Esophagus muscularis mucosa (tissue), 4 donors: ENCODE measurements around the gene TDRD7. TPM values are rescaled to one million over a fixed set of nuclear protein-coding genes. Genes with fewer than 3 reads are reported as not detected.

Source experiments
- DNase-seq: peaks from one replicate; pipeline ENCODE4 v3.0.0-alpha.2; 2017; ENCODE audit errors: extremely low spot score
- H3K27ac ChIP-seq, 4 donors: fragments of 200-600 bp; sonication (generic); replicated peaks in 1 of 4; 1 replicate in 3 of 4; 2 replicates in 1 of 4; pipeline ENCODE4 v1.5.1; 2016 to 2019; ENCODE audit warnings: mild to moderate bottlenecking in 1 of 4
- H3K27me3 ChIP-seq, 4 donors: fragments of 200-600 bp; sonication (generic); one replicate each; pipeline versions ENCODE4 v1.5.1 to v1.6.0; 2016 to 2019
- H3K36me3 ChIP-seq, 4 donors: fragments of 200-600 bp; sonication (generic); one replicate each; pipeline ENCODE4 v1.5.1; 2016 to 2019
- H3K4me1 ChIP-seq, 4 donors: fragments of 200-600 bp; sonication (generic); one replicate each; pipeline ENCODE4 v1.5.1; 2016 to 2019
- H3K4me3 ChIP-seq, 4 donors: fragments of 200-600 bp; sonication (generic); 1 replicate in 2 of 4; 2 replicates in 2 of 4; pipeline ENCODE4 v1.5.1; 2016 to 2019; ENCODE audit warnings: mild to moderate bottlenecking in 4 of 4, moderate library complexity in 1 of 4
- H3K9me3 ChIP-seq, 4 donors: fragments of 200-600 bp; sonication (generic); 1 replicate in 3 of 4; 2 replicates in 1 of 4; pipeline ENCODE4 v1.5.1; 2016 to 2019
- CTCF ChIP-seq, 3 experiments: fragments of 200-600 bp in 2 of 3; fragments of 450-650 bp in 1 of 3; sonication (generic) in 2 of 3; IDR thresholded peaks; one replicate each; pipeline ENCODE4 v1.5.1; 2017 to 2019; ENCODE audit warnings: antibody characterized with exemption in 3 of 3, mild to moderate bottlenecking in 2 of 3, moderate library complexity in 1 of 3
- EP300 ChIP-seq: sonication (generic); formaldehyde crosslinking; IDR thresholded peaks from one replicate; pipeline ENCODE4 v1.6.1; 2017; ENCODE audit warnings: antibody characterized with exemption
- POLR2A ChIP-seq: fragments of 450-650 bp; IDR thresholded peaks from one replicate; pipeline ENCODE4 v1.6.1; 2017; ENCODE audit warnings: antibody characterized with exemption, moderate library complexity, mild to moderate bottlenecking, low read depth
- POLR2AphosphoS5 ChIP-seq, 2 donors: sonication (generic); formaldehyde crosslinking; IDR thresholded peaks; one replicate each; pipeline ENCODE4 v1.6.1; 2017; ENCODE audit warnings: antibody characterized with exemption in 2 of 2
- WGBS: methylation state at CpG from one replicate; pipeline ENCODE4 v1.1.5; 2018; 5-methylcytosine and 5-hydroxymethylcytosine counted together
- intact Hi-C: fragments of 100-400 bp; cut with DNase I; formaldehyde crosslinking; loops from one replicate; pipeline ENCODE4 v1.15.1; 2023
- total RNA-seq, 4 donors: library from RNA; depleted of rRNA; stranded (reverse); fragments of >200 nt; gene quantifications; one replicate each; pipeline versions ENCODE4 v1.1.0 to v1.2.1, GENCODE V29; 2016

Gene TDRD7
- total RNA-seq, 4 donors from 2014 or later: 15.4 to 22.9 (median 16.4) TPM

- H3K36me3 ChIP-seq: peaks cover 23 to 65% (median 27%) of the 10 kb centered on the region in 4 donors
- H3K27ac ChIP-seq: no peak overlapping the region
- H3K4me3 ChIP-seq: no peak overlapping the region
- DNase-seq: no peak
- no peaks in the 10 kb centered on the region for H3K4me1 ChIP-seq
- intact Hi-C loops: no loop called here
- no peaks in the 10 kb centered on the region for H3K27me3 ChIP-seq
- H3K9me3 ChIP-seq: no peaks in the 10 kb centered on the region
- TF ChIP-seq CTCF (IDR thresholded peaks at IDR 0.05) (no peak), POLR2A (no peak), POLR2AphosphoS5 (IDR thresholded peaks at IDR 0.05) (no peak), EP300 (no peak)
- WGBS: 92% methylated on average over 1 of the region's 1 CpG
Observed at GRCh38 chr9:97437051-97437600, 25.2 kb downstream of the TDRD7 start.

DNA sequence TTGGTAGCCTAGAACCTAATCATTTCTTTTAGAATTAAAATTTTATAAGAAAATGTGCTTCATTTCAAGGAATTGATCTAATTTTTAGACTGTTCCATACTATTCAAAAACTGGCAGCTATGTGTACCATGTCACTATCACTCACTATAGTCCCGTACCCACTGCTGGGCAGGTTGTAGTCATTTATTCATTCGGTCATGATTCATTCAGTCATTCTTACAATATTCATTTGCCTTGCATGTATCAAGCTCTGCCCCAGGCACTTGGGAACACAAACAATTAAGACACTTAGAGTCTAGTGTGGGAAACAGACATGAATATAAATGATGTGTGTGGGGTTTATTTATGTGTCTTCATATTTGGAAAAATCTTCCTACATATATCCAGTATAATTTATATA, 26.4 kb downstream of the TDRD7 start:
- H3K4me1 ChIP-seq: no peaks in the 10 kb centered on the region
- intact Hi-C loops: no loop called here
- 95% methylated on average over 2 of the region's 2 CpGs for WGBS
- no peak for DNase-seq
- no peak overlapping the region for H3K4me3 ChIP-seq
- no peak overlapping the region for H3K27ac ChIP-seq
- H3K9me3 ChIP-seq: no peaks in the 10 kb centered on the region
- H3K36me3 ChIP-seq: peaks cover 16 to 61% (median 24%) of the 10 kb centered on the region in 4 donors
- TF ChIP-seq EP300: no peak
- no peak for TF ChIP-seq CTCF (IDR thresholded peaks at IDR 0.05)
- TF ChIP-seq POLR2AphosphoS5 (IDR thresholded peaks at IDR 0.05): no peak
- no peak for TF ChIP-seq POLR2A
- H3K27me3 ChIP-seq: no peaks in the 10 kb centered on the region

DNA sequence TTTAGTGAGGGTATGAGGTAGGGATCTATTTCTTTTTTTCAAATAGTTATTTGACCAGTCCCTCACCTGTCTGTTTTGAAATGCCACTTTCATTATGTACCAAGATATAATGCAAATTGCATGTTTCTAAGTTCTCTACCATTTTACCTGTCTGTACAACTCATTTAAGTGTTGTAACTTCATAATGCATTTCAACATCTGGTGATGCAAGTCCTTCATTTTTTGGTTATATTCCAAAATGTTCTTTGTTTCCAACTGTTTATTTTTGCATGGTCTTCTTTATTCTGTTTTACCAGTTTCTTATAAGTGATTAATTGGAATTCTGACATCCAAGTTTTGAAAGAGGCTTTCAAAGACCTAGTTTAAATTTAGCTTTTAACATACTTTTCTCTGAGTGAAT, 26.8 kb downstream of the TDRD7 start:
- DNase-seq: no peak
- H3K4me3 ChIP-seq: no peak overlapping the region
- no peaks in the 10 kb centered on the region for H3K4me1 ChIP-seq
- intact Hi-C loops: no loop called here
- TF ChIP-seq EP300 (no peak), POLR2AphosphoS5 (IDR thresholded peaks at IDR 0.05) (no peak), CTCF (IDR thresholded peaks at IDR 0.05) (no peak), POLR2A (no peak)
- peaks cover 12 to 57% (median 22%) of the 10 kb centered on the region in 4 donors for H3K36me3 ChIP-seq
- no peaks in the 10 kb centered on the region for H3K27me3 ChIP-seq
- H3K27ac ChIP-seq: no peak overlapping the region
- H3K9me3 ChIP-seq: no peaks in the 10 kb centered on the region

GRCh38 chr9:97440160-97440559, 28.3 kb downstream of the TDRD7 start:
- TF ChIP-seq CTCF (IDR thresholded peaks at IDR 0.05) (no peak), POLR2A (no peak), POLR2AphosphoS5 (IDR thresholded peaks at IDR 0.05) (no peak), EP300 (no peak)
- intact Hi-C loops: no loop called here
- Histone ChIP-seq H3K9me3 (no peaks in the 10 kb centered on the region), H3K27ac (no peak overlapping the region), H3K4me1 (no peaks in the 10 kb centered on the region), H3K27me3 (no peaks in the 10 kb centered on the region), H3K36me3 (peaks cover 8 to 42% (median 12%) of the 10 kb centered on the region in 4 donors), H3K4me3 (no peak overlapping the region)
- DNase-seq: no peak
- WGBS: 89% methylated on average over 1 of the region's 1 CpG

GRCh38 chr9:97441729-97442128, 29.8 kb downstream of the TDRD7 start:
- peaks cover 8 to 48% (median 15%) of the 10 kb centered on the region in 4 donors for H3K36me3 ChIP-seq
- no peak for DNase-seq
- TF ChIP-seq EP300: no peak
- TF ChIP-seq CTCF (IDR thresholded peaks at IDR 0.05): no peak
- TF ChIP-seq POLR2AphosphoS5 (IDR thresholded peaks at IDR 0.05): no peak
- no peak for TF ChIP-seq POLR2A
- no peaks in the 10 kb centered on the region for H3K9me3 ChIP-seq
- H3K27me3 ChIP-seq: no peaks in the 10 kb centered on the region
- no peak overlapping the region for H3K4me3 ChIP-seq
- no peak overlapping the region for H3K27ac ChIP-seq
- 90% methylated on average over 2 of the region's 2 CpGs for WGBS
- intact Hi-C loops: no loop called here
- H3K4me1 ChIP-seq: no peaks in the 10 kb centered on the region
